Lower leg skin (tissue), 4 donors: Measurements from ENCODE around the gene NNAT. TPM values are rescaled to one million over a fixed set of nuclear protein-coding genes. Genes with fewer than 3 reads are reported as not detected.

ENCODE experiments used
- DNase-seq, 2 donors: peaks; one replicate each; pipeline ENCODE4 v3.0.0-alpha.2; 2019; ENCODE audit warnings: low spot score in 2 of 2
- H3K4me3 ChIP-seq: fragments of 200-600 bp; sonication (generic); 2 replicates; pipeline ENCODE4 v1.5.1; 2017; ENCODE audit warnings: mild to moderate bottlenecking, low read depth; ENCODE audit not compliant: poor library complexity, severe bottlenecking
- POLR2A ChIP-seq, 2 donors: fragments of 450-650 bp; IDR thresholded peaks; one replicate each; pipeline ENCODE4 v1.6.1; 2016 to 2017; ENCODE audit warnings: antibody characterized with exemption in 2 of 2, mild to moderate bottlenecking in 1 of 2, moderate library complexity in 1 of 2
- WGBS, 2 donors: methylation state at CpG; one replicate each; pipeline ENCODE4 v1.1.5; 2018; 5-methylcytosine and 5-hydroxymethylcytosine counted together
- intact Hi-C: fragments of 100-400 bp; cut with DNase I; formaldehyde crosslinking; loops from one replicate; pipeline ENCODE4 v1.15.0; 2023; ENCODE audit warnings: low total_unique reads
- total RNA-seq, 4 donors: library from RNA; depleted of rRNA; stranded (reverse); fragments of >200 nt; gene quantifications; one replicate each; pipeline ENCODE4 v1.1.0, GENCODE V29; 2016
- TF ChIP-seq, protein P1 (sequence below), 3 donors: fragments of 450-650 bp; IDR thresholded peaks; one replicate each; pipeline ENCODE4 v1.5.1; 2016; ENCODE audit warnings: antibody characterized with exemption in 3 of 3, mild to moderate bottlenecking in 3 of 3, moderate library complexity in 2 of 3

Gene NNAT
- total RNA-seq, 4 donors from 2014 or later = 1.3 to 3.8 (median 2.3) TPM

DNA sequence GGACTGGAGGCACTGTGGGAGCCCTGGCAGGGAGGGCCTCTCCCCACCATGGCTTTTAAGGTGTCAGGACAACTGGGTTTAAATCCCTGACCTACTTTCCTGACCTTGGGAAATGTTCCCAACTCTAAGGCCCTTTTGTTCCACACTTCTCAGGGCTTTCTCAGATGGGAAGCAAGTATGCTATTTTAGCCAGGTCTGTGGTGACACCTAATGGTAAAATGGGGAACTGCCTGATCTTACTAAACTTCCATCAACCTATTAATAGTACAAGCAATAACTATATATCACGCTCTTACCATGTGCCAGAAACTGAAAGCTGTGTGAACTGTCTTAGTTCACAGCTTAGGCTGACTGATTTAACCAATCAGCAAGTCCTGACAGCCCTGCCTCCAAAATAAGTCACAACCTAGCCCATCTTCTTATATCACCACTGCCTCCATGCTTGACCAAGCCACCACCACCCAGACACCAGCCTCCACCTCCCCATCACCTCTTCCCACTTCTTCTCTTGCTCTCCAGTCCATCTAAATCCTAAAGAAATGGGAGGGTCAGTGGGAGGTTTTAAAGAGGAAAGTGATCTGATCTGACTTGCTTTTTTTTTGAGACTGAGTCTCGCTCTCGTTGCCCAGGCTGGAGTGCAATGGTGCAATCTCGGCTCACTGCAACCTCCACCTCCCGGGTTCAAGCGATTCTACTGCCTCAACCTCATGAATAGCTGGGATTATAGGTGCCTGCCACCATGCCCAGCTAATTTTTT, 13.5 kb downstream of the NNAT start:
- TF ChIP-seq, protein P1, sequence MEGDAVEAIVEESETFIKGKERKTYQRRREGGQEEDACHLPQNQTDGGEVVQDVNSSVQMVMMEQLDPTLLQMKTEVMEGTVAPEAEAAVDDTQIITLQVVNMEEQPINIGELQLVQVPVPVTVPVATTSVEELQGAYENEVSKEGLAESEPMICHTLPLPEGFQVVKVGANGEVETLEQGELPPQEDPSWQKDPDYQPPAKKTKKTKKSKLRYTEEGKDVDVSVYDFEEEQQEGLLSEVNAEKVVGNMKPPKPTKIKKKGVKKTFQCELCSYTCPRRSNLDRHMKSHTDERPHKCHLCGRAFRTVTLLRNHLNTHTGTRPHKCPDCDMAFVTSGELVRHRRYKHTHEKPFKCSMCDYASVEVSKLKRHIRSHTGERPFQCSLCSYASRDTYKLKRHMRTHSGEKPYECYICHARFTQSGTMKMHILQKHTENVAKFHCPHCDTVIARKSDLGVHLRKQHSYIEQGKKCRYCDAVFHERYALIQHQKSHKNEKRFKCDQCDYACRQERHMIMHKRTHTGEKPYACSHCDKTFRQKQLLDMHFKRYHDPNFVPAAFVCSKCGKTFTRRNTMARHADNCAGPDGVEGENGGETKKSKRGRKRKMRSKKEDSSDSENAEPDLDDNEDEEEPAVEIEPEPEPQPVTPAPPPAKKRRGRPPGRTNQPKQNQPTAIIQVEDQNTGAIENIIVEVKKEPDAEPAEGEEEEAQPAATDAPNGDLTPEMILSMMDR (IDR thresholded peaks at IDR 0.05) = peak in 1 of 3 donors; percentile 61
- no peak for TF ChIP-seq POLR2A (IDR thresholded peaks at IDR 0.05)
- peak; percentile 76 to 77 for DNase-seq
- H3K4me3 ChIP-seq = no peak overlapping the region
- intact Hi-C loops = loop anchor here (10.0 kb wide), 2 partner anchors 150 to 340 kb away; no protein-coding TSS in a partner anchor
- 69 to 71% methylated on average over 6 of the region's 6 CpGs for WGBS, 2 donors

DNA sequence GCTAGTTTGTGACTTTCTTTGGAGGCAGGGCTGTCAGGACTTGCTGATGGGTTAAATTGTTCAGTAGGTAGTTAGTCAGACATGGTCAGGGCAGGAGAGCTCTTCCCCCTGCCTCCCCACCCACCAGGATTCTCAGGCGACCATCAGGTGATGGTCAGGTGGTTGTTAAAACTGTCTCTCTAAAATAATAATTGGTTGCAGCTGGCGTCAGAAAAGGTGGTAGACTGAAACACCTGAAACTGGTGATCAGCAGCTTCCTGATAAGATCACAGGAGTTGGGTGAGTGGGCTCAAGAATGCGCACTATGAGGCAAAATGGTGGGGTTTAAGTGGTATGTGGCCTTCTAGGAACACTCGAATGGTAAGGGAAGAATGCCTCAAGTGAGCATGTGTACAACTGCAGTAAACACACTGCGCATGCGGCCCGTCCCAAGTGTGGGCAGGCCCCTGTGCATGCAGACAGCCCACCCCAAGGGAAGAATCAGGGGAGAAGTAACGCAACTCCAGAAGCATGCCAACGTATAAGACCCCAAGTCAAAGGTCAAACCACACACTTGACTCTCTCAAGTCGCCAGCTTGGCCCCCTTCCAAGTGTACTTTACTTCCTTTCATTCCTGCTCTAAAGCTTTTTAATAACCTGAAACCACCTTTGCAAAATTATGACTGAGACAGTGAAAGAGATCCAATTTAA, 14.5 kb downstream of the NNAT start:
- 68 to 72% methylated on average over 10 of the region's 10 CpGs for WGBS, 2 donors
- intact Hi-C loops = loop anchor here (10.0 kb wide), 2 partner anchors 151 to 341 kb away; no protein-coding TSS in a partner anchor
- DNase-seq = peak in 1 of 2 donors; percentile 59
- H3K4me3 ChIP-seq = no peak overlapping the region
- TF ChIP-seq POLR2A (IDR thresholded peaks at IDR 0.05) = no peak
- TF ChIP-seq, protein P1 (IDR thresholded peaks at IDR 0.05) = no peak

DNA sequence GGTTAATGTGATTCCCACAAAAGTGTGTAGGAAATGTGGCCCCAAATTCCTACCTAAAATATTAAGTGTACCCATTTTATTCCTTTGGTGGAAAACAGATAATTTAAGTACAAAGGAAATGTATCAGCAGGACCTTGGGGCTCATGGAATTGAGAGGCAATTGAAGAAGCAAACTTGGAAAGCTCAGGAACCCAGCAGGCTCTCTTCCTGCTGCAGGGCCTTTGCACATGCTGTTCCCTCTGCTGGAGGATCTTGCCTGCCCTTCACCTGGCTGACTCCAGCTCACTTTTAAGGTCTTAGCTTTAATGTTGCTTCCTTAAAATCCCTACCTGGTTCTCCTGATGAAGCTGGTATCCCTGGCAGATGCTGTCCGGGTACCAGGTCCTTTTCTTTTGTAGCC, 16.5 kb downstream of the NNAT start:
- intact Hi-C loops = loop anchor here (10.0 kb wide), 2 partner anchors 153 to 343 kb away; no protein-coding TSS in a partner anchor
- TF ChIP-seq POLR2A (IDR thresholded peaks at IDR 0.05) = no peak
- TF ChIP-seq, protein P1 (IDR thresholded peaks at IDR 0.05) = no peak
- 90 to 96% methylated on average over 1 of the region's 1 CpG for WGBS, 2 donors
- no peak overlapping the region for H3K4me3 ChIP-seq
- no peak for DNase-seq

DNA sequence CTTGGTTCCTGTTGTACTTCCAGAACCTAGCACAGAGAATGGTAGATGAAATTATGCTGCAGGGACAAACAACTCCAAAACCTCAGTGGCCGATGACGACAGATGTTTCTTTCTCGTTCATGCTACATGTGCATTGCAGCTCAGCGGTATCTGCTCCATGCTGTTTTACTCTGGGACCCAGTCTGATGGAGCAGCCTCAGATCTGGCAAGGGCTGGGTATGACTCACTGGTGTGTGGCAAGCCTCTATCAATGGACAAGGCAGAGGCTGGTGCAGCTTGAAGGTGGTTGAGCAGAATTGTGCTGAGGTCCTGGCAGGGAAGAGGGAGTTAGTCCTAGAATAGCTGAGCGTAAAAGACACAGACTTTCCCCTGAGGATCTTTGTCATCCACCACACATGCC, 17.0 kb downstream of the NNAT start:
- no peak overlapping the region for H3K4me3 ChIP-seq
- 73 to 74% methylated on average over 5 of the region's 5 CpGs for WGBS, 2 donors
- no peak for TF ChIP-seq POLR2A (IDR thresholded peaks at IDR 0.05)
- TF ChIP-seq, protein P1 (IDR thresholded peaks at IDR 0.05) = no peak
- intact Hi-C loops = loop anchor here (10.0 kb wide), 2 partner anchors 153 to 343 kb away; no protein-coding TSS in a partner anchor
- DNase-seq = peak in 1 of 2 donors; percentile 28

DNA sequence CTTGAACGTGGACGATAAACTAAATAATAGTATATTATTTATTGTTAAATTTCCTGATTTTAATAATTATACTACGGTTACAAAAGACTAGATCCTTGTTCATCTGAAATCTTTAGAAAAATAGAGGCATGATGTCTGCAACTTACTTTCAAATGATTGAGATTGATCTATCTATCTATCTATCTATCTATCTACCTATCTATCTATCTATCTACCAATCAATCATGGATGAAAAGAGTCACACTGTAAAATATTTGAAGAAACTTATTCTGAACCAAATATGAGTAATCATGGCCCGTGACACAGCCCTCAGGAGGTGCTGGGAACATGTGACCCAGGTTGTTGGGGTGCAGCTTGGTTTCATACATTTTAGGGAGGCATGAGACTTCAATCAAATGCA, 18.4 kb downstream of the NNAT start:
- no peak for DNase-seq
- H3K4me3 ChIP-seq = no peak overlapping the region
- intact Hi-C loops = loop anchor here (10.0 kb wide), 2 partner anchors 155 to 345 kb away; no protein-coding TSS in a partner anchor
- TF ChIP-seq POLR2A (IDR thresholded peaks at IDR 0.05) = no peak
- TF ChIP-seq, protein P1 (IDR thresholded peaks at IDR 0.05) = no peak
- WGBS, 2 donors = 83 to 84% methylated on average over 4 of the region's 4 CpGs
